Lower leg skin (tissue), 3 donors: ENCODE data around the gene LIN37.

Source experiments
- POLR2A ChIP-seq, 2 donors: fragments of 450-650 bp; IDR thresholded peaks; one replicate each; pipeline ENCODE4 v1.6.1; 2016 to 2017; ENCODE audit warnings: antibody characterized with exemption in 2 of 2, mild to moderate bottlenecking in 1 of 2, moderate library complexity in 1 of 2
- TF ChIP-seq, protein P1 (sequence below), 3 donors: fragments of 450-650 bp; IDR thresholded peaks; one replicate each; pipeline ENCODE4 v1.5.1; 2016; ENCODE audit warnings: antibody characterized with exemption in 3 of 3, mild to moderate bottlenecking in 3 of 3, moderate library complexity in 2 of 3

DNA sequence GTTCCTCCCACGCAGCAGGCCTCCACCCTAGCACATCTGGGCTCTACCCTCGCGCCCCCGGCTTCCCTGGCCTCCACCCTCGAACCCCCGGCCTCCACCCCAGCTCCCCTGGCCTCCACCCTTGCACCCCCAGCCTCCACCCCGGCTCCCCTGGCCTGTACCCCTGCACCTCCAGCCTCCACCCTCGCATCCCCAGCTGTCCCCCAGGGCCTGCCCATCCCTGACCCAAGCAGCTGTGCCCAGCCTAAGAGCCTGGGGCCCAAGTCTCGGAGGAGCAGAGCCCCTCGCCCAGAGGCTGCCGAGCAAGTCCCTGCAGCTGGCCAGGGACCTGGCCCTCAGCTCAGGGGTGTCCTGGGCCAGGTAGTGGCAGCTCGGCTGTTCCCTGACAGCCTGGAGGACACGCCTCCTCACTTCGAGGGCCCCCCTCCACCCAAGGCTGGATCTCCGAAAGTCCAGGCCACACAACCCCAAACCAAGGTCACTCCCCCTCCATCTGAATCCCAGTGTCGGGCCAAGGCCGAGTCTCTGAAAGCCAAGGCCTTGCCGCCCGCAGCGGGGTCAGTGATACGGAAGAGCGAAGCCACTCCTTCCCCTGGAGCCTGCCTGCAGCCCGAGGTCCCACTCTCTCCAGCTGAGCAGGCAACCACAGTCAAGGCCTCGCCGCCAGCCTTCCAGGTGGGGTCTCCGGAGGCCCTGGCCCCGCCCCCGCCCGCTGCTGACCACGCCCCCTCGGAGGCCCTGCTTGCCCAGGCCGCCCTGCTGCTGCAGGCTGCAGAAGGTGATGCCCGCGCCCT is 19.1 kb downstream of the LIN37 start:
- TF ChIP-seq, protein P1, sequence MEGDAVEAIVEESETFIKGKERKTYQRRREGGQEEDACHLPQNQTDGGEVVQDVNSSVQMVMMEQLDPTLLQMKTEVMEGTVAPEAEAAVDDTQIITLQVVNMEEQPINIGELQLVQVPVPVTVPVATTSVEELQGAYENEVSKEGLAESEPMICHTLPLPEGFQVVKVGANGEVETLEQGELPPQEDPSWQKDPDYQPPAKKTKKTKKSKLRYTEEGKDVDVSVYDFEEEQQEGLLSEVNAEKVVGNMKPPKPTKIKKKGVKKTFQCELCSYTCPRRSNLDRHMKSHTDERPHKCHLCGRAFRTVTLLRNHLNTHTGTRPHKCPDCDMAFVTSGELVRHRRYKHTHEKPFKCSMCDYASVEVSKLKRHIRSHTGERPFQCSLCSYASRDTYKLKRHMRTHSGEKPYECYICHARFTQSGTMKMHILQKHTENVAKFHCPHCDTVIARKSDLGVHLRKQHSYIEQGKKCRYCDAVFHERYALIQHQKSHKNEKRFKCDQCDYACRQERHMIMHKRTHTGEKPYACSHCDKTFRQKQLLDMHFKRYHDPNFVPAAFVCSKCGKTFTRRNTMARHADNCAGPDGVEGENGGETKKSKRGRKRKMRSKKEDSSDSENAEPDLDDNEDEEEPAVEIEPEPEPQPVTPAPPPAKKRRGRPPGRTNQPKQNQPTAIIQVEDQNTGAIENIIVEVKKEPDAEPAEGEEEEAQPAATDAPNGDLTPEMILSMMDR (IDR thresholded peaks at IDR 0.05), result no peak
- TF ChIP-seq POLR2A (IDR thresholded peaks at IDR 0.05), result no peak
